Upper lobe of left lung (tissue), 6 donors: ENCODE results near the gene CASP8. TPM values are rescaled to one million over a fixed set of nuclear protein-coding genes. Genes with fewer than 3 reads are reported as not detected.
"Not testable (repeated sequence)": the region's sequence is repeated elsewhere in the genome, so short reads cannot be mapped to it uniquely, and the experiment has no call there.

Experiments
- ATAC-seq, 2 donors: fragments of 200-7000 bp; cut with Tn5 transposase; one replicate each; pipeline ENCODE4 v1.9.1; 2022; ENCODE audit warnings: mild to moderate bottlenecking in 2 of 2, moderate library complexity in 2 of 2; ENCODE audit not compliant: low FRiP score in 2 of 2
- DNase-seq, 2 donors: peaks; one replicate each; pipeline ENCODE4 v3.0.0-alpha.2; 2019 to 2020
- H3K27ac ChIP-seq, 4 donors: fragments of 200-600 bp; sonication (generic); one replicate each; pipeline ENCODE4 v1.5.1; 2016 to 2019
- H3K27me3 ChIP-seq, 4 donors: fragments of 200-600 bp; sonication (generic); one replicate each; pipeline ENCODE4 v1.5.1; 2017 to 2019
- H3K36me3 ChIP-seq, 4 donors: fragments of 200-600 bp; sonication (generic); one replicate each; pipeline ENCODE4 v1.5.1; 2016 to 2019
- H3K4me1 ChIP-seq, 4 donors: fragments of 200-600 bp; sonication (generic); one replicate each; pipeline ENCODE4 v1.5.1; 2018 to 2019
- H3K4me3 ChIP-seq, 4 donors: fragments of 200-600 bp; sonication (generic); one replicate each; pipeline ENCODE4 v1.5.1; 2017 to 2019; ENCODE audit warnings: mild to moderate bottlenecking in 2 of 4, moderate library complexity in 1 of 4
- H3K9me3 ChIP-seq, 4 donors: fragments of 200-600 bp; sonication (generic); one replicate each; pipeline ENCODE4 v1.5.1; 2018 to 2019
- EP300 ChIP-seq, 4 donors: sonication (generic); formaldehyde crosslinking; IDR thresholded peaks; one replicate each; pipeline ENCODE4 v1.5.1; 2017; ENCODE audit warnings: antibody characterized with exemption in 4 of 4, control low read depth in 2 of 4
- POLR2A ChIP-seq, 4 donors: fragments of 450-650 bp; IDR thresholded peaks; one replicate each; pipeline ENCODE4 v1.5.1; 2016 to 2017; ENCODE audit warnings: antibody characterized with exemption in 4 of 4, mild to moderate bottlenecking in 2 of 4
- POLR2AphosphoS5 ChIP-seq, 2 donors: sonication (generic); formaldehyde crosslinking; IDR thresholded peaks; one replicate each; pipeline ENCODE4 v1.5.1; 2017; ENCODE audit warnings: antibody characterized with exemption in 2 of 2
- WGBS, 2 donors: methylation state at CpG; one replicate each; pipeline ENCODE4 v1.1.5; 2017 to 2018; 5-methylcytosine and 5-hydroxymethylcytosine counted together
- total RNA-seq, 6 donors: library from RNA; depleted of rRNA in 4 of 6; stranded (reverse); fragments of >200 nt in 4 of 6; gene quantifications; one replicate each; pipeline versions ENCODE4 v1.1.0 to v1.2.1, GENCODE V29; 2016 to 2021
- TF ChIP-seq, protein P1 (sequence below), 6 experiments: fragments of 450-650 bp in 4 of 6; fragments of 200-600 bp in 2 of 6; sonication (generic) in 2 of 6; IDR thresholded peaks; one replicate each; pipeline ENCODE4 v1.5.1; 2016 to 2019; ENCODE audit warnings: antibody characterized with exemption in 6 of 6
- donor health status: DM: no; HTN: no; CAD: no; lungs with moderate emphysema.
- donor health status: DM: no; HTN: yes; CAD: no; lungs with severe emphysema.

CASP8 gene
- total RNA-seq, 6 donors from 2014 or later: 23.7 to 81.7 (median 40.6) TPM

- Histone ChIP-seq H3K27me3 (no peaks in the 10 kb centered on the region), H3K27ac (peak overlapping the region in 3 of 4 donors; percentile 68 to 85 (median 84)), H3K4me3 (peak overlapping the region in 3 of 4 donors; percentile 41 to 54 (median 49)), H3K4me1 (peaks cover 43 to 66% (median 58%) of the 10 kb centered on the region in 4 donors), H3K36me3 (no peaks in the 10 kb centered on the region), H3K9me3 (no peaks in the 10 kb centered on the region)
- ATAC-seq (no peak), DNase-seq (no peak)
- WGBS, 2 donors: 52 to 55% methylated on average over 3 of the region's 3 CpGs
- no peak for TF ChIP-seq EP300 (IDR thresholded peaks at IDR 0.05)
- no peak for TF ChIP-seq POLR2A (IDR thresholded peaks at IDR 0.05)
These were observed 25.6 kb upstream of the CASP8 start for GRCh38 chr2:201234663-201235135.

GRCh38 chr2:201235860-201236811, 24.2 kb upstream of the CASP8 start:
- peak overlapping the region in 2 of 4 donors; percentile 1 to 32 for H3K4me3 ChIP-seq
- WGBS, 2 donors: 21 to 24% methylated on average over 14 of the region's 14 CpGs
- H3K36me3 ChIP-seq: no peaks in the 10 kb centered on the region
- DNase-seq: peak in 1 of 2 donors; percentile 51
- TF ChIP-seq POLR2A (IDR thresholded peaks at IDR 0.05) (no peak), EP300 (IDR thresholded peaks at IDR 0.05) (no peak), POLR2AphosphoS5 (IDR thresholded peaks at IDR 0.05) (peak in 1 of 2 donors; percentile 9)
- TF ChIP-seq, protein P1, sequence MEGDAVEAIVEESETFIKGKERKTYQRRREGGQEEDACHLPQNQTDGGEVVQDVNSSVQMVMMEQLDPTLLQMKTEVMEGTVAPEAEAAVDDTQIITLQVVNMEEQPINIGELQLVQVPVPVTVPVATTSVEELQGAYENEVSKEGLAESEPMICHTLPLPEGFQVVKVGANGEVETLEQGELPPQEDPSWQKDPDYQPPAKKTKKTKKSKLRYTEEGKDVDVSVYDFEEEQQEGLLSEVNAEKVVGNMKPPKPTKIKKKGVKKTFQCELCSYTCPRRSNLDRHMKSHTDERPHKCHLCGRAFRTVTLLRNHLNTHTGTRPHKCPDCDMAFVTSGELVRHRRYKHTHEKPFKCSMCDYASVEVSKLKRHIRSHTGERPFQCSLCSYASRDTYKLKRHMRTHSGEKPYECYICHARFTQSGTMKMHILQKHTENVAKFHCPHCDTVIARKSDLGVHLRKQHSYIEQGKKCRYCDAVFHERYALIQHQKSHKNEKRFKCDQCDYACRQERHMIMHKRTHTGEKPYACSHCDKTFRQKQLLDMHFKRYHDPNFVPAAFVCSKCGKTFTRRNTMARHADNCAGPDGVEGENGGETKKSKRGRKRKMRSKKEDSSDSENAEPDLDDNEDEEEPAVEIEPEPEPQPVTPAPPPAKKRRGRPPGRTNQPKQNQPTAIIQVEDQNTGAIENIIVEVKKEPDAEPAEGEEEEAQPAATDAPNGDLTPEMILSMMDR (IDR thresholded peaks at IDR 0.05): peak; percentile 54 to 73 (median 70)
- peaks cover 47 to 72% (median 62%) of the 10 kb centered on the region in 4 donors for H3K4me1 ChIP-seq
- no peaks in the 10 kb centered on the region for H3K27me3 ChIP-seq
- peak; percentile 19 to 74 for ATAC-seq
- peak overlapping the region; percentile 18 to 74 (median 31) for H3K27ac ChIP-seq
- no peaks in the 10 kb centered on the region for H3K9me3 ChIP-seq

DNA sequence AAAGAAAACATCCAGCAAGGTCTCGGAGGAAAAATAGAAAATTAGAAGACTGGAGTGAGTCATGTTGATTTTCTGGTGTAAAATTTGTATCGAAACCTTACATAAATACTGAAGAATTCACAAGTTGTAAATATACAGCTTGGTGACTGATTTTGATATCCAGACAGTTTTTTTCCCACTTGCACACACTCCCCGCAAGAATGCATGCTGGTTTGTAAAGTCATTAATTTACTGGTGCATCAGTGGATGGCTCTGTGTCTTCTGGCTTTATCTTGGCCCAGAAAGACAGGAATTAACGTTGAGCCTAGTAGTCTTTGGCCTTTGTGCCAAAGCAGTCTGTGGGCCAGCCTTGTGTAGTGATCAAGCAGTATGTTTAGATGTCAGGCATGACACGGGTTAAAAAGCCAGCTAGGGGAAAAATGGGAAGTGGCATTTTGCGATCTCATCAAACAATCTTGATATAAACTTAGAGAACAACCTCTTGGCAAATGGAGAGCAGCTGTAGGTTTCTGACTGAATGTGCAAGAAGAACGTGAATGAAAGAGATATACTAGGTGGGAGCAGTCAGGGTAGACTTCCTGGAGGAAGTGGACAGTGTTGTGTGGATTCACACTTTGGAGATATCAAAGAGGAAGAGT, 22.7 kb upstream of the CASP8 start:
- H3K36me3 ChIP-seq: no peaks in the 10 kb centered on the region
- peaks cover 36 to 61% (median 51%) of the 10 kb centered on the region in 4 donors for H3K4me1 ChIP-seq
- peak overlapping the region in 3 of 4 donors; percentile 9 to 64 (median 31) for H3K27ac ChIP-seq
- H3K4me3 ChIP-seq: no peak overlapping the region
- 53 to 54% methylated on average over 7 of the region's 7 CpGs for WGBS, 2 donors
- no peaks in the 10 kb centered on the region for H3K27me3 ChIP-seq
- TF ChIP-seq POLR2AphosphoS5 (IDR thresholded peaks at IDR 0.05) (no peak), POLR2A (IDR thresholded peaks at IDR 0.05) (no peak), EP300 (IDR thresholded peaks at IDR 0.05) (no peak)
- TF ChIP-seq, protein P1 (IDR thresholded peaks at IDR 0.05): no peak
- DNase-seq: no peak
- ATAC-seq: no peak
- H3K9me3 ChIP-seq: no peaks in the 10 kb centered on the region

DNA sequence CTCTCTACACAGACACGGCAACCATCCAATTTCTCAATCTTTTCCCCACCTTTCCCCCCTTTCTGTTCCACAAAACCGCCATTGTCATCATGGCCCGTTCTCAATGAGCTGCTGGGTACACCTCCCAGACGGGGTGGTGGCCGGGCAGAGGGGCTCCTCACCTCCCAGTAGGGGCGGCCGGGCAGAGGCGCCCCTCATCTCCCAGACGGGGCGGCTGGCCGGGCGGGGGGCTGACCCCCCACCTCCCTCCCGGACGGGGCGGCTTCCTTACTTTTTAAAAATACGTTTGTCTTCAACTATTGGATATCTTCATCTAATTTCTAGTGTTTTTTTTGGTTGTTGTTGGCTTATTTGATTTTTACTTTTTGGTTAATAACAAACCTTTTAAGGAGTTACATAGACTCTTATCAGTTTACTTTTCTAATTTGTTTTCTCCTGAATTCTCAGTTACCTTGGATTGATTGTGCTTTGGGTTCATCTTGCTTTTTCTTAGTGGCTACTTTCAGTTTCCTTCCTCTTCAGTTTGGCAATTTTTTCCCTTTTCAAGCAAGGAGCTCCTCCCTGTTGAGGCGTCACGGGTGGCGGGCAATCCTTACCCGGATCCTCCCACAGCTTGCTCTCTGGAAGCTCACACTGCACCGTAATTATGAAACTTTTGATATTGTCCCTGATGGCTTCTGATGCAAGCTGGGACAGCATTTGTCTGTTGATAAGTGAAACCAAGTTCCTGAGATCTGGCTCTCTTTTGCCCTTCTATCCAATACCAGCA, 21.0 kb upstream of the CASP8 start:
- not testable (repeated sequence) for H3K9me3 ChIP-seq, H3K4me3 ChIP-seq, H3K27me3 ChIP-seq, H3K36me3 ChIP-seq
- peak overlapping the region; percentile 69 to 82 (median 77) for H3K27ac ChIP-seq
- ATAC-seq: peak; percentile 73 to 93
- TF ChIP-seq POLR2AphosphoS5 (IDR thresholded peaks at IDR 0.05): peak; percentile 31 to 65
- 80 to 81% methylated on average over 21 of the region's 21 CpGs for WGBS, 2 donors
- peaks cover 20 to 47% (median 36%) of the 10 kb centered on the region in 4 donors for H3K4me1 ChIP-seq
- peak; percentile 58 to 79 for DNase-seq

- no peaks in the 10 kb centered on the region for H3K27me3 ChIP-seq
- TF ChIP-seq, protein P1 (IDR thresholded peaks at IDR 0.05): no peak
- no peak for TF ChIP-seq POLR2A (IDR thresholded peaks at IDR 0.05)
- no peak for TF ChIP-seq EP300 (IDR thresholded peaks at IDR 0.05)
- no peak for TF ChIP-seq POLR2AphosphoS5 (IDR thresholded peaks at IDR 0.05)
- ATAC-seq (no peak), DNase-seq (no peak)
- H3K4me3 ChIP-seq: no peak overlapping the region
- peaks cover 7 to 21% (median 15%) of the 10 kb centered on the region in 4 donors for H3K4me1 ChIP-seq
- no peaks in the 10 kb centered on the region for H3K9me3 ChIP-seq
- H3K27ac ChIP-seq: no peak overlapping the region
- H3K36me3 ChIP-seq: no peaks in the 10 kb centered on the region
These were observed 17.6 kb upstream of the CASP8 start for GRCh38 chr2:201242571-201243277.
